D721Med (cell line): ENCODE data around the gene RAB28.

Source experiments
- DNase-seq: peaks from one replicate; pipeline ENCODE4 v3.0.0; 2011; ENCODE audit warnings: low spot score; ENCODE audit not compliant: insufficient read length
- FAIRE-seq: peaks from 2 replicates; lab custom pipeline; 2011; peaks lifted over from hg19 to GRCh38; lab: Jason Lieb, UNC
- CTCF ChIP-seq: IDR thresholded peaks from 2 replicates; pipeline ENCODE4 v1.5.1; 2012; ENCODE audit warnings: mild to moderate bottlenecking, control low read depth; ENCODE audit not compliant: insufficient read depth; ENCODE audit errors: missing control alignments

RAB28 gene

GRCh38 chr4:13344216-13344615 lies 139.9 kb downstream of the RAB28 start:
- no peak for DNase-seq
- no peak for TF ChIP-seq CTCF

GRCh38 chr4:13340672-13341071 lies 143.5 kb downstream of the RAB28 start:
- DNase-seq (no peak), FAIRE-seq (no peak)
- no peak for TF ChIP-seq CTCF

More at GRCh38 chr4:13344216-13344615, 139.9 kb downstream of the RAB28 start:
- no peak for FAIRE-seq

- TF ChIP-seq CTCF, result no peak
These were observed 152.3 kb downstream of the RAB28 start for GRCh38 chr4:13331827-13332226.

GRCh38 chr4:13329963-13330362 lies 154.2 kb downstream of the RAB28 start:
- DNase-seq (no peak), FAIRE-seq (no peak)
- TF ChIP-seq CTCF, result no peak

More at GRCh38 chr4:13331827-13332226, 152.3 kb downstream of the RAB28 start:
- FAIRE-seq, result no peak
- no peak for DNase-seq

GRCh38 chr4:13329340-13329850 lies 154.7 kb downstream of the RAB28 start:
- DNase-seq (no peak), FAIRE-seq (no peak)
- no peak for TF ChIP-seq CTCF

- no peak for DNase-seq
- FAIRE-seq, result no peak
- no peak for TF ChIP-seq CTCF
These were observed 155.5 kb downstream of the RAB28 start for GRCh38 chr4:13328591-13328990.

- TF ChIP-seq CTCF, result no peak
- DNase-seq, result no peak
- FAIRE-seq, result no peak
These were observed 156.1 kb downstream of the RAB28 start for GRCh38 chr4:13327991-13328390.
